ENCODE data around the gene GLDN.
"Not testable (repeated sequence)": the region's sequence is repeated elsewhere in the genome, so short reads cannot be mapped to it uniquely, and the experiment has no call there.

The GLDN gene

GRCh38 chr15:51388726-51389125 lies 47.3 kb downstream of the GLDN start:
- no peak for DNase-seq

- DNase-seq, result no peak
Observed at GRCh38 chr15:51390241-51390965, 48.9 kb downstream of the GLDN start.

- no peak for DNase-seq
Observed at GRCh38 chr15:51390966-51391422, 49.5 kb downstream of the GLDN start.

GRCh38 chr15:51396921-51397320 lies 55.5 kb downstream of the GLDN start:
- no peak for DNase-seq

- no peak for DNase-seq
Observed at GRCh38 chr15:51398626-51399025, 57.2 kb downstream of the GLDN start.

- DNase-seq, result no peak
Observed at GRCh38 chr15:51401051-51401780, 59.8 kb downstream of the GLDN start.

- peak in 4 of 14 donors; percentile 10 to 35 (median 18) for DNase-seq
Observed at GRCh38 chr15:51401872-51402517, 60.5 kb downstream of the GLDN start.

GRCh38 chr15:51403072-51403878 lies 61.8 kb downstream of the GLDN start:
- no peak for DNase-seq

- no peak for DNase-seq
Observed at GRCh38 chr15:51403946-51404695, 62.7 kb downstream of the GLDN start.

- no peak for DNase-seq
Observed at GRCh38 chr15:51405693-51406523, 64.5 kb downstream of the GLDN start.

- no peak for DNase-seq
Observed at GRCh38 chr15:51414256-51414860, 72.9 kb downstream of the GLDN start.

- no peak for DNase-seq
Observed at GRCh38 chr15:51416129-51416528, 74.7 kb downstream of the GLDN start.

GRCh38 chr15:51423040-51423439 lies 81.6 kb downstream of the GLDN start:
- DNase-seq, result not testable (repeated sequence)

GRCh38 chr15:51424780-51425179 lies 83.3 kb downstream of the GLDN start:
- no peak for DNase-seq

- no peak for DNase-seq
Observed at GRCh38 chr15:51425517-51426040, 84.1 kb downstream of the GLDN start.

- DNase-seq, result no peak
Observed at GRCh38 chr15:51438526-51438925, 97.1 kb downstream of the GLDN start.

- no peak for DNase-seq
Observed at GRCh38 chr15:51443282-51443914, 101.9 kb downstream of the GLDN start.

- DNase-seq, result no peak
Observed at GRCh38 chr15:51444112-51444511, 102.7 kb downstream of the GLDN start.

- no peak for DNase-seq
Observed at GRCh38 chr15:51444807-51445206, 103.4 kb downstream of the GLDN start.

All from C1 segment of cervical spinal cord (tissue), 14 donors.